Iris pigment epithelial cell (primary cell): ENCODE data around the gene RYR1.

Experiments used
- DNase-seq: peaks from one replicate; pipeline ENCODE4 v3.0.0-alpha.2; 2011; ENCODE audit warnings: low read depth

Gene RYR1

DNA sequence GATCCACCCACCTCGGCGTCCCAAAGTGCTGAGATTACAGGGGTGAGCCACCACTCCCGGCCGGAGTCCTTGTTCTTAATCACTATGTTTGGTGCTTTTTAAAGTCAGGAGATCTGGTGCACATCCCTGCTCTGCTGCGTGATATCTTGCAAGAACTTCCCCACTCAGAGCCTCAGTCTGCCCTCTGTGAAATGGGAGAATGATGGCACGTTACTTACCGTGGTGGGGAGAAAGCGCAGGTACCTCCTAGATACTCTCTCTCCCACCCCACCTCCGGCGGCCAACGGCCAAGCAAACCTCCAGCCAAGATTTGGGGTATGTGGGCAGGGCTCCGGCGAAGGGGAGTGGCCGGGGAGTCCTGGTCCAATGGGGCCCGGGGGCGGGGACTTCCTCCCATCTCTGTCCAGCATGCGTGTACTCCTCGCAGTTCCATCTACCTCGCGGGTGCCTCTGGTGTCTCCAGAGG, at the start of gene RYR1:
RYR1 (plus strand) TSS at position 424 of the 466 bp plus-strand sequence. CDS start 139 bp downstream, outside the sequence.
- DNase-seq, result peak; percentile 33

DNA sequence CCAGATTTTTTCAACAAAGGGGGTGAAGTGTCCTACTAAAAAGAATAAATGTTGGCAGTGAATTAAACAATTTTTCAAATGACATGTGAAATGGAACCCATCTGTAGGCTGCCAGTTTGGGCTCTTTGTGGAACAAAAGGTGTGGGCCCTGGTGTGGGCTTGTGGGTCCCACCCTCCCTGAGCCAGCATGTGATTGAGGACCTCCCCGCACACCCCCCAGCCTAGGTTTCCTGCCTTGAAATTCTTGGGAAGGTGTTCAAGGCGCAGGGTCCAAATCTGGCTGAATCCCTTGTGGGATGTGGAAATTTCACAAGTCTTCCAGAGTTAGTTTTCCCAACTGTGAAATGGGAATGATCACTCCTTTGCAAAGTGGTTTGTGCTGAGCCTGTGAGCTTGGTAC, 49.7 kb upstream of the RYR1 start:
- DNase-seq, result no peak

DNA sequence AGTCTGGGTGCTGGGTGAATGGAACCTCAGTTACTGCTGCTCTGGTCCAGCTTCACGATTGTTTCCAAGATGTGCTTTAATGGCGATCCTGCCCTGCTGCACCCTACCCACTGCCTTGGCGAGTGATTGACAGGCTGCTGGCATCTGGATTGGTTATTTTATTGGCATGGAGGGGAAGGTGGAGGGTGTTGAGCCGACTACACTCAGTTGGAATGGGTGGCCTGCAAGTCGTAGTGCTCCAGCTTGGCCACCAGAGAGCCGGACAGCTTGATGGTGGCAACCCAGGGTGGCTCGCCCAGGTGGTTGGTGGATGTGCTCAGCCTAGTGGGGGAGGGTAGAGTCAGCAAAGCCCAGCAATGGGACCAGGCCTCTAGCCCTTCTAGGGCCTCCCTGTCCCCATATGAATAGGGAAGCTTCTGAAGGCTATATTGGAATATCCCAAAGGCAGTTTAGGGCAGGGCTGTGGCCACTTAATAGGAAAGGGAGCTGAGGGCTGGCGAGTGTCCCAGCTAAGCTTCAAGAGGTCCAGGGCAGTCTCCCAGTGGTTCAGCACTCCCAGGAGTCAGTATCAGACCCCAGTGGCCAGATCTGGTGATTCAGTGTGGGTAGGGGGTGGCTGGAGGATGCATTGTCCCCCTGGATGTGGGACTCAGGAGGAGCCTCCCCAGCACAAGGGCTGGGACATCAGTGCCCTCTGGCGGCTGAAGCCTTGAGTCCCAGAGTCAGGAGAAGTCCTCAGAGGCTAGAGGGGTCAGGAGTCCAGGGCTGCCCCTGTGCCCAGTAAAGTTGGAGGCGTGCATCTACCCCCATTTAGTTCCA, 49.1 kb upstream of the RYR1 start:
- DNase-seq, result peak; percentile 34

DNA sequence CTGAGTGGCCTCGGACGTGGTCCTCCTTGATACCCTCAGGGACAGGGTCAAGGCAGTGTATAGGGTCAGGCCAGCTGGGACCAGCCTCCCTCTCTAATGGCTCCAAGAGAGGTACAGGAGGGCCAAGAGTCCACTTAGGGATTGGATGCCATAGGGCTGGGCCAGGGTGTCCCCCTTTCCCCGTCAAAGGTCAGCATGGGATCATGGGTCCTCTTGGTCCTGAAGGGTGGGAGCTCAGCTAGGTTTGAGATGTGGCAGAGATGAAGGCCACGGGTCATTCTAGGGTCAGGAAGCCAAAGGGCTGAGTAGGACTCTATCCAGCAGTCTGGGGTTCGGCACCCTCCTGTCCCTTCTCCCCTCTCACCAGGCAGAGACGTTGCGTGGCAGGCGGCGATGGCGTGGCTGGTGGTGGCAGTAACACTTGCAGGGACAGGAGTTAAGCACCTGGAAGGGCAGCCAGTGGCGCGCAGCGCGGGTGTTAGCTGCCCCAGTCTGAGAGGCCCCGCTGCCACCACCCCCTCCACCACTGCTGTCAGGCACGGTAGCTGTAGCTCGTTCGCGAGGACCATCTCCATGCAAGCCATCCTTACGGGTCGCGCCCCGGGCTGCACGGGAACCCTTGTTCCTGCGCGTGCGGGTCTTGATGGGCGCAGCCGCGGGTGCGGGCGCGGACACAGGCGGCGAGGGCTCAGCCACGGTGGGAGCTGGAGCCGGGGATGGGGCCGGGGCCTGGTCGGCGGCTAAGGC, 48.3 kb upstream of the RYR1 start:
- DNase-seq, result no peak

DNA sequence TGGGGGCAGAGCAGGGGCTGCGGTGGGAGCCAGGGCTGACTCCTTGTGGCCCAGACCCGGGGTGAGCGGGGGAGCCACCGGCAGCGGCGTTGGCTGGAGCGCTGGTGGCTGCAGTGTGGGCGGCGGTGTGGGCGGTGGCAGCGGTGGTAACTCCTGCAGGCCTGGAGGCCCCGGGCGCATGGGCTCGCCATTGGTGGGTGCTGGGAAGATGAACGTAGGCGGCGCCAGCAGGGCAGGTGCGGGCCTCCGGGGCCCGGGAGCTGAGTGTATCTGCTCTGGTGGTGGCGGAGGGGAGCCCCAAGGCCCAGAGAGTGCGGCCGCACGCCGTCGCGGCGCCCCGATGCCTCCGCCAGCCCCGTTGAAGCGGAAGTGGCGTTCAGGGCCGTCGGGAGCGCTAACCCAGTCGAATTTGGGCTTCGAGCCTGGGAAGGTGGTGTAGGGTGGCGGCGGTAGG, 47.7 kb upstream of the RYR1 start:
- DNase-seq, result no peak

DNA sequence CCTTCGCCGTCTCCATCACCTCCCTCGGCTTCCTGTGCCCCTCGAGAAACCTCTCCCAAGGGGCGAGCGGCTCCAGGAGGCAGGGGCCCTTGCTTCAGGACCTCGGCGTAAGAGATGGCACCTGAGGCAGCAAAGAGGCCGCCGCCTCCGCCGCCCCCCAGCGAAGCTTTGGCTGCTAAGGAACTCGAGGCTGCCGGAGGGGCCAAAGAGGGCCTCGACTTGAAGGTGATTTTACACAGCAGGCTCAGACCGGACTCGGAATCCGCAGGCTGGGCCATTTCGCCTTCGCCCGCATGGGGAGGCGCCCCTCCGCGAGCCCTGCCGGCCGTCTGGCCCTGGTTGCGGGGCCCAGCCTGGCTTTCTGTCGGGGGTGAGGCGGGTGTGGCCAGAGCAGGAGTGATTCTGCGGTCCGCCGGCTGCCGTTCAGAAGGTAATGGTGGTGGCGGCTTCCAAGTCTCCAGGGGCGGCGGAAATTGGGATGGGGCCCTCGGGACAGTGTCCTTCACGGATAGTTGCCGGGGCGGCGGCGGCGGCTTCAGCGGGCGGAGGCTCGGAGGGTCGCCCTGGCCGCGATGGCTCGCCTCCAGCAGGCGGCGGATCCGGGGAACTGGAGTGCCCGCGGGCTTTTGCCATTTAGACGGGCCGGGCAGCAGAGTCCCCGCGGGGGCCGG, 47.1 kb upstream of the RYR1 start:
- no peak for DNase-seq

DNA sequence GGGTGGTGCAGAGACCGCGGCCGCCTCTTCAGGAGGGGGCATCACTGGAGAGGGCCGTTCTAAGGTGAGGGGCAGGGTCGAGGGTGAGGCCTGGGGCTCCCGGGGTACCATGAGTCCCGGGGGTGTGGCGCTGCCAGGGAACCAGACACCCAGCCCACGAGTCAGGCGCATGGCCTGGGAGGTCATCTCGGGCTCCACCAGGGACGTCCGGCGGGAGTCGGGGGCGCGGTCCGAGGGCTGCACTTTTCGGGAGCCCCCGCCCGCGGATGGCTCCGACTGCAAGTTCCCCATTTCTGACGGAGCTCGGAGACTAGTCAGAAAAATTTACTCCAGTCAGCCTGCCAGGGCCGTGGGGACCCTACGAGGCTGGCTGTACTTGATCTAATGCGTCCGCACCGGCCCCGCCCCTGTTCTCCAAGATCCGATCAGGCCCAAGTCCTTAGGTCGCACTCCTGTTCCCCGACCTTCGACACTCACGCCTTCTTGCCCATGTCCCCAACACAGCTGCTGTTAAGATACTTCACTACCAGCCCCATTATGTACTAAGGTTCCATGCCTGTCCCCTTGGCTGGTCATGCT, 46.4 kb upstream of the RYR1 start:
- DNase-seq, result no peak

DNA sequence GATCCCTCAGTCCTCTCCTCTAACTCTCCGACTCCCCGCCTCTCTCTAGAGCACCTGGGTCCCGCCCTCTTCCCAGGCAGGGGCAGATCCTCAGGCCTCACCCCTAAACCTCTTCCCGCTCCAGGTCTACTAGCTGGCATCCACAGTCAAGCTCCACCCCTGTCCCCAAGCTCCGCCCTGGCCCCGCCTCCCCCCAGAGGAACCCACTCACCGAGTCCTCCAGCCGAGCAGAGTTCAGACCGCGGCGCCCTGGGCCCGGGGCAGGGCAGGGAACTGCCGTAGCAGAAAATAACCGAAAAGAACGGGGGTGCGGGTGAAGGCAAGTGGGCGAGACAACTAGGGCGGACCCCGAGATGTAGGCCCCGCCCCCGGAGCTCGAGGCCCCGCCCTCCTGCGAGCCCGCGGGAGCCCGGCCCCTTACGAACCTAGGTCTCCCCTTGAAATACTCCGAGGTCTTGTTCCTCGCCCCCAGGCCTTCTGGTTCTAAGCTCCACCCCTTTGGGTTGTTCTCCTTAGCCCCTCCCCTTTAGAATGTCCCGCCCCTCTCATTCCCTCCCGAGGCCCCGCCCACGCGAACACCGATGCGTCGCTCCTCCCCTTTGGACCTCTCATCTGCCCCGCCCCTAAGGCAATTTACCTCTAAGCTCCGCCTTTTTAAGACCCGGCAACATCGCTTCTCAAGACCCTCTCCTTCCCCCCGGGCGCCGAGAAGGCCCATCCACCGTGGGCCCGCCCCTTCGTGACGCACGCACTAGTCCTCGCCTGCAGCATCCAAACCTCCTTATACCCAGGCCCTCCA, 45.7 kb upstream of the RYR1 start, which contains the start of gene GGN:
GGN (minus strand) TSS at position 485 of the 799 bp plus-strand sequence. CDS start 773 bp downstream, outside the sequence.
- DNase-seq, result peak; percentile 94

DNA sequence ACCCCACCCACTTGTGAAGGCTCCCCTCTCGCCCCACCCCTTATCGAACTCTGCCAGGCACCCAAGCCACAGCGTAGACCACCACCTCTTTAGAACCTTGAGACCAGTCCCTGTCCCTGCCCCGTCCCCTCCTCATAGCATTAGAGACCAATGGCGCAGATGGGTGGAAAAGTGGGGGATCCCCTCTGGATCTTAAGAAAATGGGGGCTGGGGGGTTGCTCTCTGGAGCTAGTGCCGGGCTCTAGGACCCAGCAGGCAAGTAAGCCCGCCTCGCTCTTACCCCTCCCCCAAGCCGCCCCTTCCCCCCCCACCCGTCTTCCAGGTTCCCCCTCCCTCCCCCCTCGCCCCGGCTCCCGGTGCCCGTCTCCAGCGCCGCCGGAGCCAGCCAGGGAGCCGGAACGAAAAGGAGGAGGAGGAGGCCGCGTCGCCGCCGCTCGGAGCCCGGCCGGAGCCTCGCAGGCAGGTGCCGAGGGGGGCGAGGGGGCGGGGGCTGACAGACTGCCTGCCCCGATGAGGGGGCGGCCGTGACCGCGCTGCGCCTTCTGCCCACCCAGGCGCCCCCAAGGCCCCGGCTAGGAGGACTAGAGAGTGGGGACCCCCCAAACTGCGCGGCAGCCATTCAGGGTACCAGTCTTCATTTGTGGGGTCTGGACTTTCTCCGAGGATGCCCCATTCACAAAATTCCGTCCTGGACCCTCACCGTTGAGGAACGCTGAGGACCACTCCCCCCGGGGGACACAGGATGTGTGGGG, 45.0 kb upstream of the RYR1 start, which contains the start of gene SPRED3:
SPRED3 (plus strand) TSS at position 349 of the 752 bp plus-strand sequence. CDS start 1,606 bp downstream, outside the sequence.
- peak; percentile 78 for DNase-seq

DNA sequence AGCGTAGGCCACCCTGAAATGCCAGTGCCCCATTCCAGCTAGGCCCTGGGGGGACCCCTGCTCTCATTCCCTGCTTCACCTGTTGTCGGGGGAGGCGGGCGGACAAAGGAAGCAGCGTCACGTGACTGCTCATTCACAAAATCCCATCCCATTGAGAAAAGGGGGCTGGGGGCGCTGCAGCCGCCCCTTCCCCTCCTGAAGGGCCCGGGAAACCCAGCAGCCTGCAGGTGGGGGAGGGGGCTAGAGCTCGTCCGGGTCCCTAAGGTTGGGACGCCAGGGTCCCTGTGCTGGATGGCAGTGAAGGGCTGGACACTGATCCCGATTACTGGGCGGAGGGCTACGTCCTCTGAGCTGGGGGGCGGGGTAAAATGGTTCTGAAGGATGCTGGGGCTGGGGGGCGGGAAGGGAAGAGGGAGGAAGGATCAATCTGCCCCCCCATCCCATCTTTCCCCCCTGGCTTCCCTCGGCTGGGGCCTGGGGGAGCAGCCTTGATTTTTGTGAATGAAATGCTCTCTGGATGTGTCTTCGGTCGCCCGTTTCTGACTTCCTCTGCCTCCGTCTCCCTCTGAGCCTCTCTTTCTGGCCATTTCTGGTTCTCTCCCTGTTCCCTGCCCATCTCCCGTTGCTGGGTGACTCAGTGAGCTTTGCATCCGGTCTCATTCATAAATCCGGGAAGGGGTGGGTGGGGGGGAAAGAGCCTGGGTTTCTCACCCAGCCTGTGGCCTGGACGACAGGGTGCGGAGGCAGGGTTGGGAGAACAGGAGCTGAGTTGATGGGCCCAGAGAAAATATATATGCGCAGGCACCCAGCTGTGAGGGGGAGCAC, 44.2 kb upstream of the RYR1 start:
- peak; percentile 82 for DNase-seq

DNA sequence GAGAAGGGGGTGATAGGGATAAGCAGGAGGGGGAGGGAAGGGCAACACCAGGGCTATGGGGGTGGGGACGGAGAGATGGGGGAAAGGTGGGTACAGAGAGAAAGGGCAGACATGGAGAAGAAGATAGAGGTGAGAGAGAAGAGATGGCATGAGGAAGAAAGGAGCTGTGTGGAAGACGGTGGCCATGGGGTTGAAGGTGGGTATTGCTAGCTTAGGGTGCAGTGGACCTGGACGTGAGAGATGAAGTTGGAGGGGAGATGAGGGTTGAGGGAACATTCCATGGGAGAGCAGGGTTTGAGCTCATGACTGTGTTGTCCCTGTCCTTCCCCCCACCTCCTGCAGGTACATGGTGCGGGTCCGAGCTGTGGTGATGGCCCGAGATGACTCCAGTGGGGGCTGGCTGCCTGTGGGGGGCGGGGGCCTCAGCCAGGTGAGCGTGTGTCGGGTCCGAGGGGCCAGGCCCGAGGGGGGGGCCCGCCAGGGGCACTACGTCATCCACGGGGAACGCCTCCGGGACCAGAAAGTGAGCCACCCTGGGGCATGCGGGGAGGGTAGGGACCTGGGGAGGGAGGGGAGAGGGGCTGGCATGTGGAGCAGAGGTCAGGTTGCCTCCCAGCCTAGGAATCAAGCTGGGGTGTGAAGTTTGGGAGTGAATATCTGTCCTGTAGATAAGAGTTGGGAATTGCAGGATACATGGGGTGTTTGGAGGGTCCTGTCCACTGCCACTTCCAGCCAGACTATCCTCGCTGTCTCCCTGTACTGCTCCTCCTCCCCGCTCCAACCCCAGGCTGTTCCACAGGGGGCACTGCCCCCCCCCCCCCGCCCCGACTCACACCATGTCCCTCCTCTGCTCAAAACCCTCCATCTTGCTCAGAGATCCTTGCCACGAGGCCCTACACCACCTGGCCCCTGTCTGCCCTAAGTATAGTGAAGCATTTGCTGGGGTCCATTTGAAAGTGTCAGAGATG, 43.2 kb upstream of the RYR1 start:
- no peak for DNase-seq

DNA sequence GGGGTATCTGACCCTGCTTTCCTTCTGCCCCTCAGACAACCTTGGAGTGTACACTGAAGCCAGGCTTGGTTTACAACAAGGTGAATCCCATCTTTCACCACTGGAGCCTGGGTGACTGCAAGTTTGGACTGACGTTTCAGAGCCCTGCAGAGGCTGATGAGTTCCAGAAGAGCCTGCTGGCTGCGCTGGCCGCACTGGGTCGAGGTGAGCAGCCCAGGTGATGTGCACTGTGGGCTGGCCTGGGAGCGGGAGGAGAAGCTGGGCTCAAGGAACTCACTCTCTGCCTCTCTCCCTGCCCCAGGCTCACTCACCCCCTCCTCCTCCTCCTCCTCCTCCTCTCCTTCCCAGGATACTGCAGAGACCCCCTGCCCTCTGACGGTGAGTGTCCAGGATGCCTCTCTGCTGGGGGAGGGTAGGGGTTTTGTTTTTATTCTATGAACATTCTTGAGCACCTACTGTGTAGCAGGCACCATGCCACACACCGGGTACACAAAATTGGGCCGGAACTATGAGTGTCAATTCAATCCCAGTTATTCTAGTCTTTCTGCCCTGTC, 41.5 kb upstream of the RYR1 start:
- no peak for DNase-seq

DNA sequence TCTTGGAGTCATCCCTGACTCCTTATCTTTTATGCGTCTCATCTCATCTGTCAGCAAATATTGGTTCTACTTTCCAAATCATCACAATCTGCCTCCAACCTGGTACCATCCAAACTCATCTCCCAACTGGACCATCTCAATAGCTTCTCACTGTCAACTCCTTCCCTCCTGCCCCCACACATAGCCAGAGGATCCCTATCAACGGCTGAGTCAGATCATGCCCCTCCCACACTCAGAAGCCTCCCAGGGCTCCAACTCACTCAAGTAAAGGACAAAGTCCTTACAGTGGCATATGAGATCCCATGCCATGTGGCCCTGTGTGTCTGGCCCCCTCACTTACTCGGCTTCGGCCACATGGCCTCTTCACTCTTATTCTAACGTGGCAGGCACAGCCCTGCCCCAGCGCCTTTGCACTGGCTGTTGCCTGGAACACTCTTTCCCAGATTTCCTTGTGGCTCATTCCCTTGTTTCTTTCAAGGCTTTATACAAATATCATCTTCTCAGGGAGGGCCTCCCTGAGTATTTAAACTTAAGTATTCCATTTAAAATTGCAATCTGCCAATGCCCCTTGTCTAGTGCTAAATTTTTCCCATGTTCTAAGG, 40.7 kb upstream of the RYR1 start:
- peak; percentile 69 for DNase-seq

DNA sequence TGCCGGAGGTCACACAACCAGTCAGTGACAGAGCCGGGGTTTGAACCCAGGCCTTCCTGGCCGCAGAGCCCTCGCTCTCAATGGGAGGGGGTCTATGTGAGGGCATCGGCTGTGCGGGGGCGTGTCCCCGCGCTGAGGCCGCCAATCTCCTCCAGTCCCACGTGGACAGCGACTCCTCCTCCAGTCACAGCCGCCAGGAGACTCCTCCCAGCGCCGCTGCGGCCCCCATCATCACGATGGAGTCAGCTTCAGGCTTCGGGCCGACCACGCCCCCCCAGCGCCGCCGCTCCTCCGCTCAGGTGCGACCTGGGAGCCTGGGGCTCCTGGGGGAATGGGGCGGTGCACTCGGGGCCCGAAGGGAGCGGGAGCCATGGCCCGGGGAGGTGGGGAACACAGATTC, 39.0 kb upstream of the RYR1 start:
- DNase-seq, result peak; percentile 68

DNA sequence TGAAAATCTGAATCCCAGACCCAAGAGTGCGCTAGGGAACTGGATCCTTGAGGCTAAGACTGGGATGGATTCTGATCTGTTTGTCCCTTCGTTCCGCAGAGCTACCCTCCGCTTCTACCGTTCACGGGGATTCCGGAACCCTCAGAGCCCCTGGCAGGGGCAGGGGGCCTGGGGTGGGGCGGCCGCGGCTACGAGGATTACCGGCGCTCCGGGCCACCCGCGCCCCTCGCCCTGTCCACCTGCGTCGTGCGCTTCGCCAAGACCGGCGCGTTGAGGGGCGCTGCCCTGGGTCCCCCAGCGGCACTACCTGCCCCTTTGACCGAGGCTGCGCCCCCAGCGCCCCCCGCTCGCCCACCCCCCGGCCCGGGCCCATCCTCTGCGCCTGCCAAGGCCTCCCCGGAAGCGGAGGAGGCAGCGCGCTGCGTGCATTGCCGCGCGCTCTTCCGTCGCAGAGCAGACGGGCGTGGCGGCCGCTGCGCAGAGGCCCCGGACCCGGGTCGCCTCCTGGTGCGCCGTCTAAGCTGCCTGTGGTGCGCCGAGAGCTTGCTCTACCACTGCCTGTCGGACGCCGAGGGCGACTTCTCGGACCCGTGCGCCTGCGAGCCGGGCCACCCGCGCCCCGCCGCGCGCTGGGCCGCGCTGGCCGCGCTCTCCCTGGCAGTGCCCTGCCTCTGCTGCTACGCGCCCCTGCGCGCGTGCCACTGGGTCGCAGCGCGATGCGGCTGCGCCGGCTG, 37.9 kb upstream of the RYR1 start:
- no peak for DNase-seq

DNA sequence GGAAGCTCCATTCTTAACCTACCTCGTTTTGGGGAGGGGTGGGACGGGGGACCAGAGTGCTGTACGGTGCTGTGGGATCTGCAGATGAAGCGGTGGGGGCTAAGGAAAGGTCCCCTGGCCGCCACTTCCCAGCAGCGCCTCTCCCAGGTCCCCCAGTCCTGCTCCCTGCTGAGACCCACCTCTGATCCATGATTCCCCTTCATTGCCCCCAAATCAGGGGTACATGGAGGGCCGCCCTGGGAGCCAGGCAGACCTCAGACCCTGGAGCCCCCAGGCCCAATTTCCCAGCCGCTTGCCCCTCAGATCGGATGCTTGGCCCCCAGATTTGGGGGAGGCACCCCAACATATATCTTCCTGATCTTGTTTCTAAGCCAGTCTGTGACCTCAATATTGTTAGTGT, 34.4 kb upstream of the RYR1 start:
- no peak for DNase-seq

DNA sequence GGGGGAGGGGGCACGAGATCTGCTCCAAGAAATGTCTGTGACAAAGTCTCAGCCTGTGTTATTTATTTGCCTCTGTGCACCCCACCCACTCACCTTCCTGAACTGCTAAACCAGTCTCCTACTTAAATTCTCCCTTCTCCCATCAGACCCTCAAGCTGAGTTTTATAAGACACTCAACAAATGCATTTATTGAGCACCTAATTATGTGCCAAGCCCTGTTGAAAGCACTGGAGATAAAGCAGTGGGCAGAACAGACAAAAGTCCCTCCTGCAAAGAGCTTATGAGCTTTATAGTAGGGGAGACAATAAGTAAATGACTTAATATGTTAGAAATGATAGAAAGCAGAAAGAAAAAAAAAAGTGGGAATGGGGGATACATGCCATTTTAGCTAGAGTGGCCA, 34.0 kb upstream of the RYR1 start:
- DNase-seq, result no peak
